ENCODE measurements around the gene PPP2R2C. TPM values are rescaled to one million over a fixed set of nuclear protein-coding genes. Genes with fewer than 3 reads are reported as not detected.

PPP2R2C gene
- total RNA-seq, 1 donor from 2014 or later, result not detected

DNA sequence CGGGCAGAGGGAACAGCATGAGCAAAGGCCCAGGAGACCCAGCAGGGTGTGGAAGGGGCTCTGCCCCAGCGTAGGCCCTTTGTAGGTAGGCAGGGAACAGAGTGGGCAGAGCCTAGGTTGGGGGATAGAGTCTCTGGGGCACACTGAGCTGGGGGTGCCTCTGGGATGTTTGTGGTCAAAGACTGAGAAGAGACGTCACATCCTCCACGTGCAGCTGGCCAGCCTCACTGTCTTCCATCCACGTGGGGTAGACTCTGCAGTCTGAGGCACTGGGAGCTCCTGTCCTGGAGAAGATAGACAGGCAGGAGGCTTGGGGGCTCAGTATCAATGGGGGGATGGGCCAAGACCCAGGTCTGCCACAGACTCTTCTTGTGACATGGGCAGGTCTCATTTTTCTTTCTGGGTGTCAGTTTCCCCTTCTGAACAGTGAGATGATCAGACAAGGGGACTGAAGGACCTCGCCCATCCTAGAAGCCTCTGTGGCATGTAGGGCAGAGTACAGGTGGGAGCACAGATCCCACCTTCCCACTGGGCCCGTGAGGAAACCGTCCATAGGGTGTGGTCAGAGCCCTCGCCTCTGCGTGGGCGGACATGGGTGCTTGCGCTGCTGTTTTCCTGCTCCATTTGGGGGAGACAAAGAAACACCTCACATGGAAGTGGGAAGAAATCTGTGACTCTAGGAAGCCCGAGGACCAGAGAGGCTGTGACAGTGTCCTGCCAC, 179.9 kb downstream of the PPP2R2C start:
- Mint-ChIP-seq H3K4me3 (ENCODE audit: unreplicated experiment) (no peak overlapping the region), H3K9me3 (ENCODE audit: unreplicated experiment) (no peaks in the 10 kb centered on the region), H3K36me3 (ENCODE audit: unreplicated experiment) (peaks cover 37% of the 10 kb centered on the region), H3K27me3 (ENCODE audit: unreplicated experiment) (no peaks in the 10 kb centered on the region), H3K4me1 (ENCODE audit: unreplicated experiment) (no peaks in the 10 kb centered on the region), H3K27ac (ENCODE audit: unreplicated experiment) (no peak overlapping the region)
- no peak for DNase-seq (ENCODE audit: extremely low spot score, unreplicated experiment)
- no peak for TF ChIP-seq CTCF (IDR thresholded peaks at IDR 0.05)

DNA sequence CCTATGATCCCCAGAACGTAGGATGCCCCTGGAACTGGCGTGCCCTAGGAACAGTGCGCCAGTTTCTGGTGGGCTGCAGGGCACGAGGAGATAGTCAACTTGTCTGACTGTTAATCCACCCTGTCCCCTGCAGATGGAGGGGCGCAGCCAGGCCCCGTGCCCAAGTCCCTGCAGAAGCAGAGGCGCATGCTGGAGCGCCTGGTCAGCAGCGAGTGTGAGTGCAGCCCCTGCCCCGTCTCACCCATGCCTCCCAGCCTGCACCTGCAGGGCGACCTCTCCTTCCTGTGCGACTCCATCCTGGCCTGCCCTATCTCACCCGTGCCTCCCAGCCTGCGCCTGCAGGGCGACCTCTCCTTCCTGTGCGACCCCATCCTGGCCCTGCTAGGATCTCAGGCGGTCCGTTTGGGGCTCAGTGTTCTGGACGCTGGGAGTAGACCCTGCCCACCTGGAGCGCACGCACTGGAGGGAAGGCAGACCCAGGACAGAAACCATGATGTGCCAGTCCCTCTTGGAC, 180.6 kb downstream of the PPP2R2C start:
- H3K9me3 Mint-ChIP-seq (ENCODE audit: unreplicated experiment), result no peaks in the 10 kb centered on the region
- no peak for TF ChIP-seq CTCF (IDR thresholded peaks at IDR 0.05)
- H3K27me3 Mint-ChIP-seq (ENCODE audit: unreplicated experiment), result no peaks in the 10 kb centered on the region
- DNase-seq (ENCODE audit: extremely low spot score, unreplicated experiment), result no peak
- no peak overlapping the region for H3K4me3 Mint-ChIP-seq (ENCODE audit: unreplicated experiment)
- H3K4me1 Mint-ChIP-seq (ENCODE audit: unreplicated experiment), result no peaks in the 10 kb centered on the region
- peaks cover 38% of the 10 kb centered on the region for H3K36me3 Mint-ChIP-seq (ENCODE audit: unreplicated experiment)
- H3K27ac Mint-ChIP-seq (ENCODE audit: unreplicated experiment), result no peak overlapping the region

DNA sequence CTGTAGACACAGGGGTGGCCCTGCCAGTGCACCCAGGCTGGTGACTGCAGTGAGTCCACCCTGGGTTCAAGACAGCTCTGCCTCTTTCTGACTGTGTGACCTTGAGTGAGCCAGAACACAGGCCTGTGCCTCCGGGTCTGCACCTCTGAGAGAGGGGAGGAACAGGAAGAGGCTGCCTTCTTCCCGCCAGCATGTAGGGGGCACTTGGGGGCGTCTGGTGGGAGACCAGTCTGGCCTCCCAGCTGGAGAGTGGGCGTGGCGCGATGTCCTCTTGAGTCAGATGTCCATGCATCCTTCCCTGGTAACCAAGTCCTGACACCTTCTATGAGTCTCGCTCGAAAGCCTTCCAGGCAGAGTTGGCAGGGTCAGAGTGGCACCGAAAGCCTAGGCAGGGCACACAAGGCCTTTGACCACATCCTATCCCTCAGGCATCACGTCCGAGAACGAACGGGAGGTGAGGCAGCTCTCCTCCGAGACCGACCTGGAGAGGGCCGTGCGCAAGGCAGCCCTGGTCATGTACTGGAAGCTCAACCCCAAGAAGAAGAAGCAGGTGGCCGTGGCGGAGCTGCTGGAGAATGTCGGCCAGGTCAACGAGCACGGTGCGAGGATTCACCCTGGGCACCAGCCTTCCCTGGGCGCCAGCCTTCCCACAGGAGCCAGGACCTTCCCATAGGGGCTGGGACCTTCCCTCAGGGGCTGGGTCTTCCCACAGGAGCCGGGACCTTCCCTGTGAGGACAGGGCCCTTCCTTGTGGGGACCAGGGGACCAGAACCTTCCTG, 181.5 kb downstream of the PPP2R2C start:
- Mint-ChIP-seq H3K27ac (ENCODE audit: unreplicated experiment) (no peak overlapping the region), H3K36me3 (ENCODE audit: unreplicated experiment) (peaks cover 39% of the 10 kb centered on the region), H3K9me3 (ENCODE audit: unreplicated experiment) (no peaks in the 10 kb centered on the region), H3K27me3 (ENCODE audit: unreplicated experiment) (no peaks in the 10 kb centered on the region), H3K4me1 (ENCODE audit: unreplicated experiment) (no peaks in the 10 kb centered on the region), H3K4me3 (ENCODE audit: unreplicated experiment) (no peak overlapping the region)
- TF ChIP-seq CTCF (IDR thresholded peaks at IDR 0.05), result no peak
- DNase-seq (ENCODE audit: extremely low spot score, unreplicated experiment), result no peak

- no peak for DNase-seq (ENCODE audit: extremely low spot score, unreplicated experiment)
- Mint-ChIP-seq H3K4me3 (ENCODE audit: unreplicated experiment) (no peak overlapping the region), H3K27me3 (ENCODE audit: unreplicated experiment) (no peaks in the 10 kb centered on the region), H3K4me1 (ENCODE audit: unreplicated experiment) (no peaks in the 10 kb centered on the region), H3K9me3 (ENCODE audit: unreplicated experiment) (no peaks in the 10 kb centered on the region), H3K36me3 (ENCODE audit: unreplicated experiment) (peaks cover 33% of the 10 kb centered on the region), H3K27ac (ENCODE audit: unreplicated experiment) (no peak overlapping the region)
- no peak for TF ChIP-seq CTCF (IDR thresholded peaks at IDR 0.05)
Observed at GRCh38 chr4:6290256-6290655, 182.2 kb downstream of the PPP2R2C start.

DNA sequence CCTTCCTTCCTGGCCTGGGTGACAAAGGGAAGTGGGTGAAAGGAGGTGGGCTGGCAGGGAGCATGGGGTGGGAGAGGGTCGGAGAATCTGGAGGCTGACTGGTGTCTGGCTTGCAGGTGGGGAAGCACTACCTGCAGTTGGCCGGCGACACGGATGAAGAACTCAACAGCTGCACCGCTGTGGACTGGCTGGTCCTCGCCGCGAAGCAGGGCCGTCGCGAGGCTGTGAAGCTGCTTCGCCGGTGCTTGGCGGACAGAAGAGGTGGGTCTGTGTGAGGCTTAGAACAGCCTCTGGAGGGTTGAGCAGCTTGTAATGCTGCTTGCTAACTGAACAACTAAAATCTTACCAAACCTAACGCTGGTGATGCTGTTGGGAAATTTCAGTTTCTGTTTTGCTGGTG, 183.5 kb downstream of the PPP2R2C start:
- Mint-ChIP-seq H3K4me3 (ENCODE audit: unreplicated experiment) (no peak overlapping the region), H3K4me1 (ENCODE audit: unreplicated experiment) (no peaks in the 10 kb centered on the region), H3K27me3 (ENCODE audit: unreplicated experiment) (no peaks in the 10 kb centered on the region), H3K36me3 (ENCODE audit: unreplicated experiment) (peaks cover 24% of the 10 kb centered on the region), H3K27ac (ENCODE audit: unreplicated experiment) (no peak overlapping the region), H3K9me3 (ENCODE audit: unreplicated experiment) (no peaks in the 10 kb centered on the region)
- TF ChIP-seq CTCF (IDR thresholded peaks at IDR 0.05), result no peak
- DNase-seq (ENCODE audit: extremely low spot score, unreplicated experiment), result no peak
